K562 (cell line): ENCODE data around the gene TEX38. TPM values are rescaled to one million over a fixed set of nuclear protein-coding genes. Genes with fewer than 3 reads are reported as not detected.

Experiments used
- ATAC-seq: fragments of 200-7000 bp; cut with Tn5 transposase; 3 replicates; pipeline ENCODE4 v1.9.1; 2020; ENCODE audit warnings: moderate library complexity
- BruUV-seq: library from RNA; stranded (reverse); fragments of 400-500 nt; replicated peaks from 2 replicates; lab custom pipeline; 2021; lab: Mats Ljungman, UMichigan
- CTCF ChIA-PET: fragments of 300-600 bp; formaldehyde crosslinking; extraction: SDS; loops from one replicate; lab custom pipeline; 2021; ENCODE audit warnings: low intra/inter-chr PET ratio; lab: Yijun Ruan, JAX
- POLR2A ChIA-PET: fragments of 300-600, 350-650 bp; sonication (Branson Sonifier 250); formaldehyde crosslinking; extraction: SDS; loops from one replicate; lab custom pipeline; 2021; ENCODE audit warnings: antibody characterized with exemption, inconsistent platforms; lab: Yijun Ruan, JAX
- DNase-seq, 4 experiments: peaks; one replicate each; pipeline versions ENCODE4 v3.0.0 to v3.0.0-alpha.2; 2011 to 2018; ENCODE audit warnings: low spot score in 3 of 4, mixed read lengths in 3 of 4; ENCODE audit errors: extremely low read depth in 1 of 4
- FAIRE-seq: peaks from 2 replicates; lab custom pipeline; 2011; peaks lifted over from hg19 to GRCh38; lab: Jason Lieb, UNC
- H2AFZ ChIP-seq: 2 replicates; pipeline ENCODE4 v1.6.0; 2011; ENCODE audit warnings: low read depth, low read length, control low read depth, inconsistent platforms
- H3K27ac ChIP-seq: fragments of 200-600 bp; 3 replicates; pipeline ENCODE4 v1.8.0; 2011; ENCODE audit warnings: low read depth, mild to moderate bottlenecking, control low read depth, inconsistent platforms, low read length, moderate library complexity, mixed read lengths; ENCODE audit errors: extremely low read depth
- H3K27me3 ChIP-seq, 2 experiments: fragments of 300-600 bp in 1 of 2; 2 replicates in 1 of 2; 3 replicates in 1 of 2; pipeline versions ENCODE4 v1.6.0 to v1.8.0; 2011; ENCODE audit warnings: inconsistent platforms in 2 of 2, low read length in 2 of 2, mild to moderate bottlenecking in 1 of 2, mixed read lengths in 1 of 2, moderate library complexity in 1 of 2; ENCODE audit not compliant: control insufficient read depth in 2 of 2, insufficient read depth in 2 of 2
- H3K36me3 ChIP-seq: fragments of 300-600 bp; 3 replicates; pipeline ENCODE4 v1.8.0; 2011; ENCODE audit warnings: mild to moderate bottlenecking, low read length, inconsistent platforms; ENCODE audit not compliant: control insufficient read depth, insufficient read depth
- H3K4me1 ChIP-seq, 2 experiments: fragments of 200-600 bp in 1 of 2; replicated peaks in 1 of 2; 2 replicates in 1 of 2; 3 replicates in 1 of 2; pipeline versions ENCODE4 v1.5.1 to v1.8.0; 2011; ENCODE audit warnings: inconsistent platforms in 2 of 2, low read length in 2 of 2, mild to moderate bottlenecking in 1 of 2, mixed read lengths in 1 of 2, moderate library complexity in 1 of 2; ENCODE audit not compliant: control insufficient read depth in 2 of 2, insufficient read depth in 2 of 2
- H3K4me2 ChIP-seq: 2 replicates; pipeline ENCODE4 v1.6.1; 2011; ENCODE audit warnings: low read length, control low read depth, inconsistent platforms, mixed read lengths; ENCODE audit not compliant: insufficient read depth
- H3K4me3 ChIP-seq: fragments of 200-600 bp; sonication (generic), shearing (Covaris generic); 2 replicates; pipeline ENCODE4 v1.5.1; 2016; ENCODE audit warnings: control low read depth, inconsistent platforms
- H3K79me2 ChIP-seq: fragments of 200-600 bp; 3 replicates; pipeline ENCODE4 v1.8.0; 2011; ENCODE audit warnings: low read length, inconsistent platforms; ENCODE audit not compliant: control insufficient read depth, insufficient read depth
- H3K9ac ChIP-seq, 2 experiments: 2 replicates each; pipeline versions ENCODE4 v1.6.0 to v1.6.1; 2011; ENCODE audit warnings: low read depth in 2 of 2, low read length in 2 of 2, control low read depth in 1 of 2, inconsistent platforms in 1 of 2, mild to moderate bottlenecking in 1 of 2, mixed read lengths in 1 of 2; ENCODE audit not compliant: insufficient read depth in 1 of 2
- H3K9me1 ChIP-seq: one replicate; pipeline ENCODE4 v1.6.0; 2011; ENCODE audit warnings: inconsistent platforms, mild to moderate bottlenecking, low read length, moderate library complexity; ENCODE audit not compliant: control insufficient read depth, insufficient read depth
- H3K9me3 ChIP-seq: replicated peaks from 2 replicates; pipeline ENCODE4 v1.5.1; 2011; ENCODE audit warnings: low read depth, low read length, inconsistent platforms; ENCODE audit not compliant: control insufficient read depth, insufficient read depth
- H4K20me1 ChIP-seq: replicated peaks from 2 replicates; pipeline ENCODE4 v1.6.1; 2011; ENCODE audit warnings: low read length, inconsistent platforms, mixed read lengths; ENCODE audit not compliant: control insufficient read depth, insufficient read depth
- CHCHD3 ChIP-seq: fragments of 250-450 bp; sonication (Bioruptor Pico); IDR thresholded peaks from 2 replicates; pipeline ENCODE4 v2.1.2; 2022; ENCODE audit warnings: mild to moderate bottlenecking
- DLX4 ChIP-seq: fragments of 250-450 bp; sonication (Bioruptor Pico); IDR thresholded peaks from 2 replicates; pipeline ENCODE4 v1.6.1; 2021; ENCODE audit warnings: mild to moderate bottlenecking
- FOXA1 ChIP-seq: fragments of 450-650 bp; IDR thresholded peaks from 2 replicates; pipeline ENCODE4 v1.6.1; 2016; ENCODE audit warnings: mild to moderate bottlenecking, borderline replicate concordance
- GABPA ChIP-seq: fragments of 200-800 bp; sonication (Bioruptor generic); conservative IDR thresholded peaks from 2 replicates; pipeline ENCODE4 v1.6.1; 2016; ENCODE audit warnings: low read depth, missing genetic modification characterization, missing compliant biosample characterization
- HDAC6 ChIP-seq: IDR thresholded peaks from 2 replicates; pipeline ENCODE4 v1.6.1; 2012; ENCODE audit warnings: low read depth, mild to moderate bottlenecking, control low read depth, inconsistent platforms, low read length, moderate library complexity
- ILF3 ChIP-seq: fragments of 450-650 bp; IDR thresholded peaks from 2 replicates; pipeline ENCODE4 v1.6.1; 2018; ENCODE audit warnings: antibody characterized with exemption, mild to moderate bottlenecking, moderate library complexity, borderline replicate concordance
- MCM3 ChIP-seq: fragments of 450-650 bp; IDR thresholded peaks from 2 replicates; pipeline ENCODE4 v1.6.1; 2016
- MCM5 ChIP-seq: fragments of 450-650 bp; IDR thresholded peaks from 2 replicates; pipeline ENCODE4 v1.6.1; 2016; ENCODE audit warnings: low read depth
- MED1 ChIP-seq: sonication (generic); formaldehyde crosslinking; IDR thresholded peaks from 2 replicates; pipeline ENCODE4 v1.8.1; 2023; ENCODE audit warnings: missing genetic modification reagents, borderline replicate concordance
- POLR3G ChIP-seq: IDR thresholded peaks from 2 replicates; pipeline ENCODE4 v1.6.1; 2011; ENCODE audit not compliant: insufficient read length, insufficient replicate concordance; ENCODE audit errors: extremely low read depth
- RB1 ChIP-seq: fragments of 450-650 bp; IDR thresholded peaks from 2 replicates; pipeline ENCODE4 v1.6.1; 2017; ENCODE audit warnings: low read depth, mild to moderate bottlenecking
- SIX5 ChIP-seq, 2 experiments: IDR thresholded peaks; 2 replicates each; pipeline ENCODE4 v1.6.1; 2011; ENCODE audit warnings: low read length in 2 of 2, borderline replicate concordance in 1 of 2, low read depth in 1 of 2, mild to moderate bottlenecking in 1 of 2, moderate library complexity in 1 of 2; ENCODE audit not compliant: insufficient read depth in 1 of 2
- SP2 ChIP-seq: IDR thresholded peaks from 2 replicates; pipeline ENCODE4 v1.6.1; 2011; ENCODE audit warnings: mild to moderate bottlenecking, low read depth, low read length, moderate library complexity; ENCODE audit not compliant: poor library complexity, severe bottlenecking; ENCODE audit errors: extremely low read depth
- TAF15 ChIP-seq: fragments of 200-400 bp; formaldehyde crosslinking; IDR thresholded peaks from 2 replicates; pipeline ENCODE4 v1.6.1; 2017; ENCODE audit warnings: mild to moderate bottlenecking, low read depth, low read length, moderate library complexity
- XRCC5 ChIP-seq: fragments of 200-400 bp; formaldehyde crosslinking; IDR thresholded peaks from 2 replicates; pipeline ENCODE4 v1.6.1; 2017; ENCODE audit warnings: low read depth, mild to moderate bottlenecking, low read length
- ZNF232 ChIP-seq: sonication (generic); formaldehyde crosslinking; IDR thresholded peaks from 2 replicates; pipeline ENCODE4 v1.8.0; 2022; ENCODE audit warnings: mild to moderate bottlenecking, missing genetic modification reagents
- ZNF316 ChIP-seq: fragments of 450-650 bp; IDR thresholded peaks from 2 replicates; pipeline ENCODE4 v1.6.1; 2016
- ZNF644 ChIP-seq: fragments of 200-800 bp; sonication (Bioruptor generic); IDR thresholded peaks from 2 replicates; pipeline ENCODE4 v1.6.1; 2016; ENCODE audit warnings: low read depth, missing genetic modification characterization, missing compliant biosample characterization
- WGBS: fragments of 100-300 bp; shearing (Covaris generic); methylation state at CpG from one replicate; pipeline ENCODE4 v1.1.6; 2016; ENCODE audit warnings: low coverage, mixed read lengths; ENCODE audit not compliant: insufficient coverage; ENCODE audit errors: missing lambda C conversion rate; 5-methylcytosine and 5-hydroxymethylcytosine counted together
- in situ Hi-C: fragments of 300-500 bp; cut with MboI; formaldehyde crosslinking; loops from 4 replicates; pipeline ENCODE4 v1.15.0; 2018; ENCODE audit warnings: inconsistent platforms, mixed read lengths
- intact Hi-C: fragments of 100-400 bp; cut with micrococcal nuclease; formaldehyde crosslinking; loops from 2 replicates; pipeline ENCODE4 v1.14.2; 2022
- polyA plus RNA-seq, 8 experiments: library from polyadenylated mRNA; depleted of rRNA in 4 of 8; stranded (reverse) in 5 of 8; unstranded in 3 of 8; fragments of >200 nt; fragmentation: Nextera tagmentation in 2 of 8; fragmentation: Illumina TruSeq in 1 of 8; extraction: Ambion mirVana in 2 of 8; extraction: Trizol in 1 of 8; gene quantifications; 2 replicates each; pipeline versions ENCODE4 v1.2.1 to v1.2.3, GENCODE V29; 2011 to 2014; ENCODE audit warnings: inconsistent platforms in 1 of 8, missing spikeins in 1 of 8
- total RNA-seq, 7 experiments: library from RNA; depleted of rRNA in 6 of 7; stranded (reverse); fragments of >200 nt in 6 of 7; fragmentation: Illumina TruSeq in 2 of 7; extraction: Trizol in 2 of 7; gene quantifications; 2 replicates each; pipeline versions ENCODE4 v1.2.1 to v1.2.3, GENCODE V29; 2011 to 2021; ENCODE audit warnings: low replicate concordance in 1 of 7
- TF ChIP-seq, protein P1 (sequence below): fragments of 200-800 bp; sonication (Bioruptor generic); IDR thresholded peaks from 2 replicates; pipeline ENCODE4 v1.6.1; 2017; ENCODE audit warnings: missing genetic modification characterization, missing compliant biosample characterization
- TF ChIP-seq, protein P2 (sequence below): fragments of 250-450 bp; sonication (Bioruptor Pico); IDR thresholded peaks from 2 replicates; pipeline ENCODE4 v1.5.0; 2022; ENCODE audit warnings: mild to moderate bottlenecking

The TEX38 gene
- total and polyA plus RNA-seq, 9 of the 15 experiments (the other 6 are each of a cell fraction or from before 2014, with no cell fraction given): not detected

DNA sequence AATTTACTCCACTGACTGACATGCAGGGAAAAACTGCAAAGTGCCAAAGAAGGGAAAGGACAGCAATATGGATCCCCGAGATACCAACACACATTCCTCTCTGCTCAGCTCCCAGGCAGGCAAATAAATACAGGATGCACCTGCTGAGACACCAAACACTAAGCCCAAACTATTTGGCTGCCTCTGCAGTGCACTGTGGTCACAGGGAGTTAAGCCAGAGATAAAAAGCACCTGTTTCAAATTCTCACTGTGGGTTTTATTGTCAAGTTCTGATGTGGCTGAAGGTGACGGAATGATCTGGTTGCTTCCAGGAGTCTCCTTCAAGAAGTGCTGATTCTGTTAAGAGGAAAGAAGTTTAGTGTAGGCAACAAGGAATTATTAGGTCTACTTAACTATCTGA lies 17.7 kb downstream of the TEX38 start (continued):
- TF ChIP-seq ILF3 (no peak), DLX4 (no peak), XRCC5 (no peak), MCM3 (no peak), MED1 (no peak), SP2 (no peak), ZNF316 (no peak), GABPA (no peak), MCM5 (no peak)
- TF ChIP-seq, protein P1, sequence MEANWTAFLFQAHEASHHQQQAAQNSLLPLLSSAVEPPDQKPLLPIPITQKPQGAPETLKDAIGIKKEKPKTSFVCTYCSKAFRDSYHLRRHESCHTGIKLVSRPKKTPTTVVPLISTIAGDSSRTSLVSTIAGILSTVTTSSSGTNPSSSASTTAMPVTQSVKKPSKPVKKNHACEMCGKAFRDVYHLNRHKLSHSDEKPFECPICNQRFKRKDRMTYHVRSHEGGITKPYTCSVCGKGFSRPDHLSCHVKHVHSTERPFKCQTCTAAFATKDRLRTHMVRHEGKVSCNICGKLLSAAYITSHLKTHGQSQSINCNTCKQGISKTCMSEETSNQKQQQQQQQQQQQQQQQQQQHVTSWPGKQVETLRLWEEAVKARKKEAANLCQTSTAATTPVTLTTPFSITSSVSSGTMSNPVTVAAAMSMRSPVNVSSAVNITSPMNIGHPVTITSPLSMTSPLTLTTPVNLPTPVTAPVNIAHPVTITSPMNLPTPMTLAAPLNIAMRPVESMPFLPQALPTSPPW (CRISPR knock-in tag): no peak

GRCh38 chr1:46689897-46690296 lies 18.2 kb downstream of the TEX38 start:
- H3K4me3 ChIP-seq: no peak overlapping the region
- FAIRE-seq: no peak
- ChIA-PET POLR2A (interaction anchor here (0.6 kb wide), 1 partner anchor 15 kb away, joined by 3 read pairs; no protein-coding TSS in a partner anchor), CTCF (no interaction called here)
- no peaks in the 10 kb centered on the region for H3K9me1 ChIP-seq
- no peak for DNase-seq
- no peak overlapping the region for H2AFZ ChIP-seq
- no peaks in the 10 kb centered on the region for H3K79me2 ChIP-seq
- BruUV-seq: no TSS peak
- H4K20me1 ChIP-seq: no peaks in the 10 kb centered on the region
- no peak for ATAC-seq
- no peak overlapping the region for H3K9ac ChIP-seq
- H3K4me2 ChIP-seq: no peak overlapping the region
- no peaks in the 10 kb centered on the region for H3K27me3 ChIP-seq
- 83% methylated on average over 1 of the region's 1 CpG for WGBS
- intact Hi-C loops (no loop called here), in situ Hi-C loops (no loop called here)
- no peaks in the 10 kb centered on the region for H3K9me3 ChIP-seq
- H3K36me3 ChIP-seq: peaks cover 84% of the 10 kb centered on the region
- no peak overlapping the region for H3K27ac ChIP-seq
- H3K4me1 ChIP-seq: no peaks in the 10 kb centered on the region
- no peak for TF ChIP-seq ZNF232 (CRISPR knock-in tag)
- no peak for TF ChIP-seq ZNF644 (tag)
- TF ChIP-seq POLR3G: no peak
- TF ChIP-seq HDAC6: no peak
- TF ChIP-seq, protein P2, sequence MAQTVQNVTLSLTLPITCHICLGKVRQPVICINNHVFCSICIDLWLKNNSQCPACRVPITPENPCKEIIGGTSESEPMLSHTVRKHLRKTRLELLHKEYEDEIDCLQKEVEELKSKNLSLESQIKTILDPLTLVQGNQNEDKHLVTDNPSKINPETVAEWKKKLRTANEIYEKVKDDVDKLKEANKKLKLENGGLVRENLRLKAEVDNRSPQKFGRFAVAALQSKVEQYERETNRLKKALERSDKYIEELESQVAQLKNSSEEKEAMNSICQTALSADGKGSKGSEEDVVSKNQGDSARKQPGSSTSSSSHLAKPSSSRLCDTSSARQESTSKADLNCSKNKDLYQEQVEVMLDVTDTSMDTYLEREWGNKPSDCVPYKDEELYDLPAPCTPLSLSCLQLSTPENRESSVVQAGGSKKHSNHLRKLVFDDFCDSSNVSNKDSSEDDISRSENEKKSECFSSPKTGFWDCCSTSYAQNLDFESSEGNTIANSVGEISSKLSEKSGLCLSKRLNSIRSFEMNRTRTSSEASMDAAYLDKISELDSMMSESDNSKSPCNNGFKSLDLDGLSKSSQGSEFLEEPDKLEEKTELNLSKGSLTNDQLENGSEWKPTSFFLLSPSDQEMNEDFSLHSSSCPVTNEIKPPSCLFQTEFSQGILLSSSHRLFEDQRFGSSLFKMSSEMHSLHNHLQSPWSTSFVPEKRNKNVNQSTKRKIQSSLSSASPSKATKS: no peak
- no peak for TF ChIP-seq FOXA1
- TF ChIP-seq RB1: no peak
- no peak for TF ChIP-seq CHCHD3 (CRISPR knock-in tag)
- TF ChIP-seq TAF15: no peak
- TF ChIP-seq SIX5 (IDR thresholded peaks at IDR 0.05; ENCODE audit: borderline replicate concordance in 1 of 2, insufficient read depth in 1 of 2, low read depth in 1 of 2, low read length in 2 of 2): no peak
